Measurements from ENCODE around the gene DHX30. TPM values are rescaled to one million over a fixed set of nuclear protein-coding genes. Genes with fewer than 3 reads are reported as not detected.

Gene DHX30
- total RNA-seq, 2 experiments from 2014 or later, result 81.6 to 82.3 TPM

- ChIA-PET POLR2A (no interaction called here), CTCF (interaction anchor here (0.9 kb wide), 1 partner anchor 18 kb away, joined by 3 read pairs; no protein-coding TSS in a partner anchor)
- intact Hi-C loops (cut with DNase I, micrococcal nuclease), result loop anchor here in 1 of 2 experiments (10.0 kb wide), 1 partner anchor 299 kb away; no protein-coding TSS in a partner anchor
- Mint-ChIP-seq H3K36me3 (ENCODE audit: low read depth) (peaks cover 4% of the 10 kb centered on the region), H3K27me3 (no peaks in the 10 kb centered on the region), H3K4me1 (no peaks in the 10 kb centered on the region), H3K4me3 (no peak overlapping the region), H3K27ac (no peak overlapping the region), H3K9me3 (ENCODE audit: low read depth) (no peaks in the 10 kb centered on the region)
- ATAC-seq, result no peak
- no peak for DNase-seq
Observed at GRCh38 chr3:47855461-47856383, 52.8 kb downstream of the DHX30 start.

- intact Hi-C loops (cut with DNase I, micrococcal nuclease), result loop anchor here in 1 of 2 experiments (10.0 kb wide), 1 partner anchor 298 kb away; no protein-coding TSS in a partner anchor
- ChIA-PET CTCF (no interaction called here), POLR2A (no interaction called here)
- Mint-ChIP-seq H3K27me3 (no peaks in the 10 kb centered on the region), H3K4me3 (no peak overlapping the region), H3K36me3 (ENCODE audit: low read depth) (peaks cover 4% of the 10 kb centered on the region), H3K4me1 (no peaks in the 10 kb centered on the region), H3K27ac (no peak overlapping the region), H3K9me3 (ENCODE audit: low read depth) (no peaks in the 10 kb centered on the region)
- DNase-seq, result no peak
- no peak for ATAC-seq
Observed at GRCh38 chr3:47856669-47857068, 53.7 kb downstream of the DHX30 start.

- no peak overlapping the region for H3K27ac Mint-ChIP-seq
- intact Hi-C loops (cut with DNase I, micrococcal nuclease), result loop anchor here in 1 of 2 experiments (10.0 kb wide), 1 partner anchor 298 kb away; no protein-coding TSS in a partner anchor
- no peak for DNase-seq
- H3K4me3 Mint-ChIP-seq, result no peak overlapping the region
- peaks cover 4% of the 10 kb centered on the region for H3K36me3 Mint-ChIP-seq (ENCODE audit: low read depth)
- CTCF ChIA-PET, result no interaction called here
- no peaks in the 10 kb centered on the region for H3K27me3 Mint-ChIP-seq
- POLR2A ChIA-PET, result no interaction called here
- no peaks in the 10 kb centered on the region for H3K4me1 Mint-ChIP-seq
- no peaks in the 10 kb centered on the region for H3K9me3 Mint-ChIP-seq (ENCODE audit: low read depth)
- ATAC-seq, result no peak
Observed at GRCh38 chr3:47857151-47857550, 54.2 kb downstream of the DHX30 start.

- Mint-ChIP-seq H3K27ac (no peak overlapping the region), H3K4me3 (no peak overlapping the region), H3K9me3 (ENCODE audit: low read depth) (no peaks in the 10 kb centered on the region), H3K4me1 (no peaks in the 10 kb centered on the region), H3K36me3 (ENCODE audit: low read depth) (peaks cover 2% of the 10 kb centered on the region), H3K27me3 (no peaks in the 10 kb centered on the region)
- CTCF ChIA-PET, result interaction anchor here (1.5 kb wide), 1 partner anchor 130 kb away, joined by 4 read pairs; no protein-coding TSS in a partner anchor
- DNase-seq (no peak), ATAC-seq (no peak)
- POLR2A ChIA-PET, result no interaction called here
- intact Hi-C loops (cut with DNase I, micrococcal nuclease), result loop anchor here (1.0 to 10.0 kb wide), 2 partner anchors 34 to 295 kb away; no protein-coding TSS in a partner anchor
Observed at GRCh38 chr3:47859956-47860605, 57.1 kb downstream of the DHX30 start.

DNA sequence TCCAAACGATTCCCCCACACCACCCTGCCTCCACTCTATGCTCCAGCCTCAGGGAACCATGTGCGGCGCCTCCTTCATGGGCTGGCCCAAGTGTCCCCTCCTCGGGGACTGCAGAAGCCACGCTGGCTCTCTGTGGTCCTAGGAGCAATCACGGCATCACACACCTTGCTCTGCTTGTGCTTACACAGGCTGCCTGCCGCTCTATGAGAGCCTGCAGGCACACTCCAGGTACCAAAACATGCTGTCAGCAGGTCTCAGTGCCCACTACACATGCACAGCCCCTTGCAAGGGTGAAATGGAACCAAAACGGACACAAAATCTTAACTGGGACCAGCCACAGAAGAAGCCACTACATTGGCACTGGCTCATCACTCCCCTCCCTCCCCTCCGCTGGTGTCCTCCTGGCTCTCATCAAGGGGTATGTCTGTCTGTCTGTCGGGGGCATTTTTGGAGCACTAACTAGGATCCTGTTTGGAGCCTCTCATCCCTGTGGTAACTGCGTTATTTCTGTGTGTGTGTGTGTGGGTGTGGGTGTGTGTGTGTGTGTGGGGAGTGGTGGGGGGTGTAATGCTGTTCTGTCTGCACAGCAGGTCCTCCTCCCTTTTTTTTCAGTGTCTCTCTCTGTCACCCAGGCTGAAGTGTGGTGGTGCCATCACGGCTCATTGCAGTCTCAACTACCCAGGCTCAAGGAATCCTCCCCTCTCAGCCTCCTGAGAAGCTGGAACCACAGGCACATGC, 60.6 kb downstream of the DHX30 start:
- Mint-ChIP-seq H3K27me3 (no peaks in the 10 kb centered on the region), H3K4me3 (no peak overlapping the region), H3K27ac (no peak overlapping the region), H3K36me3 (ENCODE audit: low read depth) (peaks cover 10% of the 10 kb centered on the region), H3K4me1 (no peaks in the 10 kb centered on the region), H3K9me3 (ENCODE audit: low read depth) (no peaks in the 10 kb centered on the region)
- no peak for ATAC-seq
- ChIA-PET POLR2A (no interaction called here), CTCF (no interaction called here)
- intact Hi-C loops (cut with DNase I, micrococcal nuclease), result no loop called here
- DNase-seq, result no peak

DNA sequence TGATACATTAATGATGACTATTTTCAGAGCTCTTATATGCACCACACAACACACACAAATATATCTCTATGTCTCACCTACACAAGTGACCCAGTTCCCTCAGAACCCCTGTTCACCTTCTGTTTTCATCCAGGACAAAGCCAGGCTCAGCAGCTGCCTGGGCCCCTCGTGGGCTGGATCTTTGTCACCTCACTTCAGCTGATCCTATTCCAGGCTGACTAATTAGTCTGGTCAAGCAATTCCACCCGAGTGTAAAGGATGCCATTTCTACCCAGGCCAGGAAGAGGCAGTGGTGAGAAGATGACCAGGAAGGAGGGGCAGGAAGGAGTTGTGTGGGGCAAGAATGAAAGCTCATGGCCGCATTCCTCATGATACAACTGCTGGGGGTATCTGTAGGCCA, 62.3 kb downstream of the DHX30 start:
- Mint-ChIP-seq H3K27ac (no peak overlapping the region), H3K27me3 (no peaks in the 10 kb centered on the region), H3K4me1 (no peaks in the 10 kb centered on the region), H3K4me3 (no peak overlapping the region), H3K9me3 (ENCODE audit: low read depth) (no peaks in the 10 kb centered on the region), H3K36me3 (ENCODE audit: low read depth) (peaks cover 19% of the 10 kb centered on the region)
- intact Hi-C loops (cut with DNase I, micrococcal nuclease), result no loop called here
- no peak for ATAC-seq
- ChIA-PET POLR2A (no interaction called here), CTCF (interaction anchor here (0.7 to 1.1 kb wide), 3 partner anchors 26 to 286 kb away, joined by 3 to 4 read pairs (median 3); no protein-coding TSS in a partner anchor)
- DNase-seq, result no peak

- POLR2A ChIA-PET, result interaction anchor here (0.8 kb wide), 1 partner anchor 23 kb away, joined by 3 read pairs; no protein-coding TSS in a partner anchor
- intact Hi-C loops (cut with DNase I, micrococcal nuclease), result no loop called here
- H3K27ac Mint-ChIP-seq, result no peak overlapping the region
Observed at GRCh38 chr3:47867451-47868044, 64.6 kb downstream of the DHX30 start.

GRCh38 chr3:47868306-47868705, 65.4 kb downstream of the DHX30 start:
- H3K4me1 Mint-ChIP-seq, result no peaks in the 10 kb centered on the region
- no peaks in the 10 kb centered on the region for H3K9me3 Mint-ChIP-seq (ENCODE audit: low read depth)
- peaks cover 32% of the 10 kb centered on the region for H3K36me3 Mint-ChIP-seq (ENCODE audit: low read depth)
- H3K4me3 Mint-ChIP-seq, result no peak overlapping the region
- H3K27me3 Mint-ChIP-seq, result no peaks in the 10 kb centered on the region
- ChIA-PET POLR2A (no interaction called here), CTCF (no interaction called here)
- no peak for DNase-seq
- intact Hi-C loops (cut with DNase I, micrococcal nuclease), result no loop called here
- H3K27ac Mint-ChIP-seq, result no peak overlapping the region
- ATAC-seq, result no peak

More at GRCh38 chr3:47867451-47868044, 64.6 kb downstream of the DHX30 start:
- DNase-seq (no peak), ATAC-seq (no peak)
- peaks cover 32% of the 10 kb centered on the region for H3K36me3 Mint-ChIP-seq (ENCODE audit: low read depth)
- H3K4me1 Mint-ChIP-seq, result no peaks in the 10 kb centered on the region
- no peak overlapping the region for H3K4me3 Mint-ChIP-seq
- no peaks in the 10 kb centered on the region for H3K27me3 Mint-ChIP-seq
- CTCF ChIA-PET, result interaction anchor here (0.9 kb wide), 1 partner anchor 122 kb away, joined by 3 read pairs; no protein-coding TSS in a partner anchor
- H3K9me3 Mint-ChIP-seq (ENCODE audit: low read depth), result no peaks in the 10 kb centered on the region

- Mint-ChIP-seq H3K4me3 (no peak overlapping the region), H3K9me3 (ENCODE audit: low read depth) (no peaks in the 10 kb centered on the region), H3K27ac (no peak overlapping the region), H3K36me3 (ENCODE audit: low read depth) (peaks cover 34% of the 10 kb centered on the region), H3K4me1 (no peaks in the 10 kb centered on the region), H3K27me3 (no peaks in the 10 kb centered on the region)
- ChIA-PET POLR2A (no interaction called here), CTCF (interaction anchor here (0.6 kb wide), 1 partner anchor 366 kb away, joined by 3 read pairs; no protein-coding TSS in a partner anchor)
- DNase-seq (no peak), ATAC-seq (no peak)
- intact Hi-C loops (cut with DNase I, micrococcal nuclease), result no loop called here
Observed at GRCh38 chr3:47870156-47870555, 67.2 kb downstream of the DHX30 start.

DNA sequence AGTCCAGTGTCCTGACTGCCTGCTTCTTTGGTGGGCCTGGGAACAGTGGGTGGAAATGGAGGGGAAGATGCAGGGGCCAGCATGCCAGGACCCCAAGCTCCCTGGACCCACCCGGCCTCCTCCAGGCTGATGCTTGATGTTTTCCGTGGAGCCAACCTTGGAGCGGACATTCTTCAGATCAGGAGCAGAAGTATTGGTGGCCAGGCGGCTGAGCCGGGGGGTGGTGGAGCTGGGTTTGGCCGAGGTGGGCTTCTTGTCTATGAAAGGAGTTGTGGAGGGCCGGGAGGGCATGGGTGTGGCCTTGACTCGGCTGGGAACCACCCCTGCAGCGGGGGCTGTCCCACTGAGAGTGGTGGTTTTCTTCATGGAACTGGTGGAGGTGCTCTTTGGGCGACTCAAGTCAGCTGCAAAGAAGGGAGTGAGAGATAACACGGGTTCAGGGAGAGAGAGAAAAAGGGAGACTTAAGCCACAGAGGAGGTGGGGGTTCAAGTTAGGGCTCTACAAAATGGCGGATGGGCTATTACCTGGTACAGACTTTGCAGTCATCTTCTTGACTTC, 67.8 kb downstream of the DHX30 start:
- no peak overlapping the region for H3K27ac Mint-ChIP-seq
- peaks cover 30% of the 10 kb centered on the region for H3K36me3 Mint-ChIP-seq (ENCODE audit: low read depth)
- no peaks in the 10 kb centered on the region for H3K4me1 Mint-ChIP-seq
- no peak for ATAC-seq
- CTCF ChIA-PET, result no interaction called here
- no peak for DNase-seq
- intact Hi-C loops (cut with DNase I, micrococcal nuclease), result no loop called here
- no peaks in the 10 kb centered on the region for H3K9me3 Mint-ChIP-seq (ENCODE audit: low read depth)
- POLR2A ChIA-PET, result no interaction called here
- no peaks in the 10 kb centered on the region for H3K27me3 Mint-ChIP-seq
- H3K4me3 Mint-ChIP-seq, result no peak overlapping the region

GRCh38 chr3:47871389-47871788, 68.5 kb downstream of the DHX30 start:
- peaks cover 29% of the 10 kb centered on the region for H3K36me3 Mint-ChIP-seq (ENCODE audit: low read depth)
- ATAC-seq (no peak), DNase-seq (no peak)
- CTCF ChIA-PET, result interaction anchor here (0.6 to 0.9 kb wide), 3 partner anchors 19 to 85 kb away, joined by 3 to 4 read pairs (median 3); no protein-coding TSS in a partner anchor
- no peak overlapping the region for H3K27ac Mint-ChIP-seq
- H3K4me1 Mint-ChIP-seq, result no peaks in the 10 kb centered on the region
- H3K4me3 Mint-ChIP-seq, result no peak overlapping the region
- POLR2A ChIA-PET, result no interaction called here
- H3K9me3 Mint-ChIP-seq (ENCODE audit: low read depth), result no peaks in the 10 kb centered on the region
- H3K27me3 Mint-ChIP-seq, result no peaks in the 10 kb centered on the region
- intact Hi-C loops (cut with DNase I, micrococcal nuclease), result no loop called here

Data from activated CD4-positive, alpha-beta T cell treated with anti-CD3 and anti-CD28 coated beads for 36 hours (primary cell).